IMR-90 (cell line): Measurements from ENCODE around the gene PELO. TPM values are rescaled to one million over a fixed set of nuclear protein-coding genes. Genes with fewer than 3 reads are reported as not detected.

Experiments used
- ATAC-seq: fragments of 200-7000 bp; cut with Tn5 transposase; 2 replicates; pipeline ENCODE4 v1.9.1; 2020; ENCODE audit warnings: low read depth, mild to moderate bottlenecking, moderate library complexity
- BruUV-seq: library from RNA; stranded (reverse); fragments of 400-500 nt; replicated peaks from 2 replicates; lab custom pipeline; 2021; lab: Mats Ljungman, UMichigan
- CTCF ChIA-PET: fragments of 300-600 bp; formaldehyde crosslinking; extraction: SDS; loops from one replicate; lab custom pipeline; 2021; ENCODE audit warnings: antibody characterized with exemption; lab: Yijun Ruan, JAX
- POLR2A ChIA-PET: fragments of 300-600 bp; sonication (Branson Sonifier 250); formaldehyde crosslinking; loops from one replicate; lab custom pipeline; 2022; ENCODE audit warnings: antibody characterized with exemption; ENCODE audit not compliant: unreplicated experiment; lab: Charles Lee
- DNase-seq: peaks from one replicate; pipeline ENCODE4 v3.0.0; 2013
- H2AFZ ChIP-seq: replicated peaks from 2 replicates; pipeline ENCODE3; 2013; ENCODE audit warnings: low read length, mild to moderate bottlenecking; ENCODE audit not compliant: poor library complexity
- H2AK5ac ChIP-seq: 2 replicates; pipeline ENCODE4 v1.6.1; 2013; ENCODE audit warnings: low read depth, low read length, inconsistent platforms
- H2AK9ac ChIP-seq: replicated peaks from 2 replicates; pipeline ENCODE3; 2013; ENCODE audit warnings: mild to moderate bottlenecking, low read depth, low read length, moderate library complexity; ENCODE audit not compliant: poor library complexity
- H2BK120ac ChIP-seq: 2 replicates; pipeline ENCODE4 v1.6.1; 2013; ENCODE audit warnings: low read depth, low read length, inconsistent platforms
- H2BK15ac ChIP-seq: 3 replicates; pipeline ENCODE4 v1.6.1; 2013; ENCODE audit warnings: low read depth, low read length, inconsistent platforms
- H2BK20ac ChIP-seq: 2 replicates; pipeline ENCODE4 v1.6.1; 2013; ENCODE audit warnings: low read depth, mild to moderate bottlenecking, inconsistent platforms, low read length, moderate library complexity
- H2BK5ac ChIP-seq: 2 replicates; pipeline ENCODE4 v1.6.1; 2013; ENCODE audit warnings: mild to moderate bottlenecking, low read depth, low read length, inconsistent platforms; ENCODE audit not compliant: poor library complexity, severe bottlenecking
- H3K14ac ChIP-seq: replicated peaks from 2 replicates; pipeline ENCODE4 v1.6.1; 2013; ENCODE audit warnings: low read depth, low read length, inconsistent platforms
- H3K18ac ChIP-seq: 2 replicates; pipeline ENCODE4 v1.6.1; 2013; ENCODE audit warnings: low read depth, low read length, control low read depth
- H3K23ac ChIP-seq: 2 replicates; pipeline ENCODE4 v1.6.1; 2013; ENCODE audit warnings: low read depth, low read length, inconsistent platforms
- H3K27ac ChIP-seq: 2 replicates; pipeline ENCODE4 v1.5.1; 2013; ENCODE audit warnings: mild to moderate bottlenecking, control low read depth, low read length; ENCODE audit not compliant: insufficient read depth
- H3K27me3 ChIP-seq: 2 replicates; pipeline ENCODE4 v1.6.1; 2013; ENCODE audit warnings: low read length; ENCODE audit not compliant: control insufficient read depth, insufficient read depth
- H3K36me3 ChIP-seq: 2 replicates; pipeline ENCODE4 v1.6.1; 2013; ENCODE audit warnings: low read length, mixed read lengths; ENCODE audit not compliant: control insufficient read depth, insufficient read depth
- H3K4ac ChIP-seq: 2 replicates; pipeline ENCODE4 v1.6.1; 2013; ENCODE audit warnings: low read depth, low read length, inconsistent platforms
- H3K4me1 ChIP-seq: 2 replicates; pipeline ENCODE4 v1.6.1; 2013; ENCODE audit warnings: low read length, mixed read lengths; ENCODE audit not compliant: control insufficient read depth, insufficient read depth
- H3K4me2 ChIP-seq: 2 replicates; pipeline ENCODE4 v1.6.1; 2013; ENCODE audit warnings: low read depth, mild to moderate bottlenecking, control low read depth, low read length, moderate library complexity
- H3K4me3 ChIP-seq: 2 replicates; pipeline ENCODE4 v1.5.1; 2013; ENCODE audit warnings: low read depth, mild to moderate bottlenecking, control low read depth, low read length, moderate library complexity; ENCODE audit not compliant: insufficient read depth
- H3K56ac ChIP-seq: 2 replicates; pipeline ENCODE4 v1.6.1; 2013; ENCODE audit warnings: low read length, inconsistent platforms; ENCODE audit not compliant: insufficient read depth; ENCODE audit errors: extremely low read depth
- H3K79me1 ChIP-seq, 2 experiments: 2 replicates each; pipeline ENCODE4 v1.6.1; 2013; ENCODE audit warnings: low read length in 2 of 2, inconsistent platforms in 1 of 2, low read depth in 1 of 2
- H3K9ac ChIP-seq: 2 replicates; pipeline ENCODE4 v1.6.1; 2013; ENCODE audit warnings: low read depth, low read length, control low read depth
- H3K9me1 ChIP-seq: 2 replicates; pipeline ENCODE4 v1.6.1; 2013; ENCODE audit warnings: low read length, inconsistent platforms; ENCODE audit not compliant: insufficient read depth
- H3K9me3 ChIP-seq: 2 replicates; pipeline ENCODE4 v1.6.1; 2013; ENCODE audit warnings: low read length; ENCODE audit not compliant: control insufficient read depth, insufficient read depth
- H4K20me1 ChIP-seq: 2 replicates; pipeline ENCODE4 v1.6.1; 2013; ENCODE audit warnings: low read length, inconsistent platforms; ENCODE audit not compliant: insufficient read depth
- H4K5ac ChIP-seq: 2 replicates; pipeline ENCODE4 v1.6.1; 2013; ENCODE audit warnings: mild to moderate bottlenecking, low read depth, low read length, control low read depth
- H4K8ac ChIP-seq, 2 experiments: 2 replicates each; pipeline ENCODE4 v1.6.1; 2013; ENCODE audit warnings: low read depth in 2 of 2, low read length in 2 of 2, control low read depth in 1 of 2, inconsistent platforms in 1 of 2
- H4K91ac ChIP-seq: 2 replicates; pipeline ENCODE4 v1.6.1; 2013; ENCODE audit warnings: low read depth, low read length, inconsistent platforms; ENCODE audit not compliant: insufficient read depth
- BHLHE40 ChIP-seq: fragments of 150-350 bp; IDR thresholded peaks from 2 replicates; pipeline ENCODE4 v1.6.1; 2016; ENCODE audit warnings: mild to moderate bottlenecking, low read depth, low read length
- MAZ ChIP-seq: IDR thresholded peaks from 2 replicates; pipeline ENCODE4 v1.6.1; 2012; ENCODE audit warnings: low read depth, mild to moderate bottlenecking, low read length, improper control_type of control experiment, moderate library complexity, borderline replicate concordance
- WGBS, 2 experiments: methylation state at CpG; one replicate each; pipeline versions ENCODE4 v1.1.5 to v1.1.7; 2013; ENCODE audit warnings: missing lambda C conversion rate in 2 of 2; ENCODE audit not compliant: insufficient read length in 1 of 2; ENCODE audit errors: extremely low coverage in 2 of 2; 5-methylcytosine and 5-hydroxymethylcytosine counted together
- dilution Hi-C: fragments of 300-500 bp; cut with HindIII; formaldehyde crosslinking; loops from one replicate; pipeline ENCODE4 v1.14.3; 2018; ENCODE audit warnings: low sequenced_read_pairs; ENCODE audit not compliant: unreplicated experiment
- in situ Hi-C: fragments of 300-500 bp; cut with MboI; formaldehyde crosslinking; loops from 3 replicates; pipeline ENCODE4 v1.14.3; 2019; ENCODE audit warnings: low sequenced_read_pairs, inconsistent platforms, mixed read lengths
- intact Hi-C: fragments of 100-400 bp; cut with micrococcal nuclease; formaldehyde crosslinking; loops from 2 replicates; pipeline ENCODE4 v1.10.0; 2022
- polyA plus RNA-seq, 3 experiments: library from polyadenylated mRNA; depleted of rRNA; stranded (reverse); fragments of >200 nt; gene quantifications; 2 replicates each; pipeline ENCODE4 v1.2.3, GENCODE V29; 2012; ENCODE audit warnings: low replicate concordance in 1 of 3
- total RNA-seq: library from RNA; depleted of rRNA; stranded (reverse); fragments of >200 nt; gene quantifications from 2 replicates; pipeline ENCODE4 v1.2.3, GENCODE V29; 2012

Gene PELO
- total and polyA plus RNA-seq, 2 of the 4 experiments (the other 2 are of a cell fraction), result 42.4 to 48.9 TPM

- no peak overlapping the region for H3K4me2 ChIP-seq
- H3K4me3 ChIP-seq, result no peak overlapping the region
- H3K4ac ChIP-seq, result no peak overlapping the region
- H4K20me1 ChIP-seq, result 0 out of 2 replicates have a peak, but pooled peaks cover 6% of the 10 kb centered on the region
- ChIA-PET POLR2A (no interaction called here), CTCF (no interaction called here)
- no peak overlapping the region for H4K8ac ChIP-seq
- no peak overlapping the region for H2BK5ac ChIP-seq
- no peak overlapping the region for H4K91ac ChIP-seq
- intact Hi-C loops, result no loop called here
- TF ChIP-seq MAZ (no peak), BHLHE40 (no peak)
- H3K9me3 ChIP-seq, result no peaks in the 10 kb centered on the region
- WGBS, 2 experiments, result no CpG with 5 or more reads among the region's 1 CpG
- H3K18ac ChIP-seq, result peak overlapping the region; percentile 8; the same call in 1 of the 2 replicates
- peaks cover 6% of the 10 kb centered on the region; the same call in 1 of the 2 replicates for H3K9me1 ChIP-seq
- H3K79me1 ChIP-seq, result peaks cover 6 to 66% of the 10 kb centered on the region in 2 experiments
- H3K56ac ChIP-seq, result no peak overlapping the region
- no peak overlapping the region for H2AK5ac ChIP-seq
- no peak overlapping the region for H3K23ac ChIP-seq
- ATAC-seq (no peak), DNase-seq (no peak)
- dilution Hi-C loops, result no loop called here
- H3K9ac ChIP-seq, result no peak overlapping the region
- BruUV-seq, result no TSS peak
- no peak overlapping the region for H2BK120ac ChIP-seq
- H3K14ac ChIP-seq, result no peak overlapping the region
- H3K36me3 ChIP-seq, result no peaks in the 10 kb centered on the region
- no peak overlapping the region for H3K27ac ChIP-seq
- no peak overlapping the region for H2BK15ac ChIP-seq
- H2AFZ ChIP-seq, result no peak overlapping the region
- no peak overlapping the region for H2BK20ac ChIP-seq
- H3K4me1 ChIP-seq, result peaks cover 6% of the 10 kb centered on the region
- H2AK9ac ChIP-seq, result no peak overlapping the region
- in situ Hi-C loops, result no loop called here
- H4K5ac ChIP-seq, result no peak overlapping the region
- no peaks in the 10 kb centered on the region for H3K27me3 ChIP-seq
These were observed 30.1 kb downstream of the PELO start for GRCh38 chr5:52817818-52818217.
